ENCODE results near the gene HCFC1.

DNA sequence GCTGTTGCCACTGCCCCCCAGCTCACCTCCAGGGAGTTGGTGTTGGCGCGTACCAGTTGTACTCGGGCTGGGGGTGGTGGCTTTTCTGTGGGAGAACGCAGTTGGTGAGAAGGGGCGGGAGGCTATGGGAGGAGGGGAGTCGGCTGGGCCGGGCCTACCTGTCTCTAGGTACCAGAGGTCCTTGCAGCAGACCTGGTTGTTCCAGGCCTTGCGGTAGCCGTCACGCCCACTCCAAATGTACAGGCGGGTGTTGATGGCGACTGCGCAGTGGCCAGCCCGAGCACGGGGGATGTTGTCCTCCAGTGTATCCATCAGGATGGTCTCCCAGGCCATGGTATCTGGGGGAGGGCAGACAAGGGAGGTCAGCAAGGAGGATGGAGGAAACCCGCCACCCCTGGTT lies 11.5 kb downstream of the HCFC1 start:
- TF ChIP-seq EZH2phosphoT487 (IDR thresholded peaks at IDR 0.05; ENCODE audit: insufficient read depth, low read depth) (no peak), EZH2 (IDR thresholded peaks at IDR 0.05; ENCODE audit: insufficient read depth, poor library complexity, severe bottlenecking) (no peak)
